Kidney epithelial cell (primary cell): Measurements from ENCODE around the gene UNK. TPM values are rescaled to one million over a fixed set of nuclear protein-coding genes. Genes with fewer than 3 reads are reported as not detected.

Experiments used
- DNase-seq: peaks from one replicate; pipeline ENCODE4 v3.0.0-alpha.2; 2010; ENCODE audit warnings: low read depth
- H3K27me3 ChIP-seq: 2 replicates; pipeline ENCODE4 v1.6.0; 2011; ENCODE audit warnings: low read length; ENCODE audit not compliant: control insufficient read depth, insufficient read depth
- H3K36me3 ChIP-seq: 2 replicates; pipeline ENCODE4 v1.5.1; 2011; ENCODE audit warnings: low read length; ENCODE audit not compliant: control insufficient read depth, insufficient read depth
- H3K4me3 ChIP-seq: 2 replicates; pipeline ENCODE4 v1.5.1; 2011; ENCODE audit warnings: low read depth, mild to moderate bottlenecking, control low read depth, low read length
- total RNA-seq: library from RNA; depleted of rRNA; stranded (reverse); fragments of >200 nt; gene quantifications from 2 replicates; pipeline ENCODE4 v1.2.3, GENCODE V29; 2015
- TF ChIP-seq, protein P1 (sequence below): IDR thresholded peaks from 2 replicates; pipeline ENCODE4 v1.5.1; 2011; ENCODE audit warnings: mild to moderate bottlenecking, moderate library complexity, low read length, control low read depth, inconsistent platforms; ENCODE audit not compliant: insufficient read depth, poor library complexity, severe bottlenecking

Gene UNK
- total RNA-seq, 1 donor from 2014 or later: 18.6 TPM

DNA sequence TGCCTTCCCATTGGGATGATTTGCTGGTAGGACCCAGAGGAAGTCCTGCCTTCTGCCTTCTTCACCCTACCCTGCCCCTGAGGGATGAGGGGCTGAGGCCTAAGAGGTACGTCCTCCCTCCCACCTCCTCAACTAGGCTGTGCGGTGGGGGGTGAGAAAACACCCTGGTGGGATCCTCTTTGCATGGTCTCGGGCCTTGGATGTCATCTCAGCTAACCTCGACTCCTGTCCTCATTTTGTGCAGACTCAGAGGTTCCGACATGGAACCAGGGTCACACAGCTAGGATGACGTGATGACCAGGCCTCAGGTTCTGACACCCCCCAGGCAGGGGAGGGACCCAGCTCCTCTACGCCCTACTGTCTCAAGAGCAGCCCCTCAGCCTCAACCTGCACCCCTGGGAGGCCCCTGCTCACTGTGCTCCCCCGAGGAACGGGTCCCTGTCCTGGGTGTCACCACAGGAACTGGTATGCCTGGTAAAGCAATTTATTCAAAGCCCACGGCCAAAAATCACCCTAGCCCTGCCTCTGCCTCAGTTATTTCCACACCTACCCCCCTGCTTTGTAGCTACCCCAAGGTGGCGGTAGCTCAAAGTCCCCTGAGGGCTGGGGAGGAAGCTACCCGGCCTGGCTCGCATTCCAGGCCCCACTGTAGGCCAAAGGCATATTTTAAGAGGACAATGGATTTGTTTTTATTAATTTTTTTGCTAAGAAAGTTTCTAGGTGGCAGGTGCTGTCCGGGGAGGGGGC is 42.1 kb downstream of the UNK start:
- no peaks in the 10 kb centered on the region for H3K36me3 ChIP-seq
- no peak for DNase-seq
- no peak overlapping the region for H3K4me3 ChIP-seq
- H3K27me3 ChIP-seq: no peaks in the 10 kb centered on the region
- TF ChIP-seq, protein P1, sequence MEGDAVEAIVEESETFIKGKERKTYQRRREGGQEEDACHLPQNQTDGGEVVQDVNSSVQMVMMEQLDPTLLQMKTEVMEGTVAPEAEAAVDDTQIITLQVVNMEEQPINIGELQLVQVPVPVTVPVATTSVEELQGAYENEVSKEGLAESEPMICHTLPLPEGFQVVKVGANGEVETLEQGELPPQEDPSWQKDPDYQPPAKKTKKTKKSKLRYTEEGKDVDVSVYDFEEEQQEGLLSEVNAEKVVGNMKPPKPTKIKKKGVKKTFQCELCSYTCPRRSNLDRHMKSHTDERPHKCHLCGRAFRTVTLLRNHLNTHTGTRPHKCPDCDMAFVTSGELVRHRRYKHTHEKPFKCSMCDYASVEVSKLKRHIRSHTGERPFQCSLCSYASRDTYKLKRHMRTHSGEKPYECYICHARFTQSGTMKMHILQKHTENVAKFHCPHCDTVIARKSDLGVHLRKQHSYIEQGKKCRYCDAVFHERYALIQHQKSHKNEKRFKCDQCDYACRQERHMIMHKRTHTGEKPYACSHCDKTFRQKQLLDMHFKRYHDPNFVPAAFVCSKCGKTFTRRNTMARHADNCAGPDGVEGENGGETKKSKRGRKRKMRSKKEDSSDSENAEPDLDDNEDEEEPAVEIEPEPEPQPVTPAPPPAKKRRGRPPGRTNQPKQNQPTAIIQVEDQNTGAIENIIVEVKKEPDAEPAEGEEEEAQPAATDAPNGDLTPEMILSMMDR: no peak

DNA sequence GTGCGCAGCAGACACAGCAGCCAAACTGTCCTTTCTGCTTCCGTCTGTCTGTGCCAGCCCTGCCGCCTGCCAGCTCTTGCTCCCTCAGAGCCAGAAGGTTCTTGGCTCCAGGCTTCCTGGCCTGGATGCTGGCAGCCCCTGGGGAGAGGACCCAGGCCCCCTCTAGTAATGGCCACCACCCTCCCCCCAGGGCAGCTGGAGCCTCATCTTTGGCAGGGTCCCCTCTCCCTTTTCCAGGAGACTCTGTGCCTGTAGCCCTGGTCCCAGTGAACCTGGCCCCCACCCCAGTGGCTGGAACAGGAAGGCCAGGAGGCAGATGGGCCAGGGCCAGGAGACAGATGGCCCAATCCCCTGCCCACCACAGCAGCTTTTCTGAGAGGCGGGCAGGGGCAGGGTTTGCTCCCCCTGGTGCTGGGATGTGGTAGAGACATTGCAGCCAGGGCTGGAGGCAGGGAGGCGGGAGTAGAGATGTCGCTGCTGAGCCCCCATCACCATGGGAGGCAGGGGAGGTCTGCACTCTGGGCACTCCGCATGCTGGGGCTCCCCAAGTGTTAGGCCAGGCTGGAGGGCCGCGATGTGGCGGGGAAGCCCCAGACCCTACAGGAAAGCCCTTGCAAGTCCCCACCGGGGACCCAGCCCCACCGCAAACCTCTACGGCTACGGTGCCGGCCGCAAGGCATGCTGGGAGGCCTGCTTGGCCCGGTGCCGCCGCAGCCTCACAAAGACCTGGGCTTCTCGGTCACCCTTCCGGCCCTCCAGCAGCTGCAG is 42.9 kb downstream of the UNK start:
- DNase-seq: no peak
- no peaks in the 10 kb centered on the region for H3K27me3 ChIP-seq
- TF ChIP-seq, protein P1: peak; percentile 82
- no peaks in the 10 kb centered on the region for H3K36me3 ChIP-seq
- H3K4me3 ChIP-seq: no peak overlapping the region

DNA sequence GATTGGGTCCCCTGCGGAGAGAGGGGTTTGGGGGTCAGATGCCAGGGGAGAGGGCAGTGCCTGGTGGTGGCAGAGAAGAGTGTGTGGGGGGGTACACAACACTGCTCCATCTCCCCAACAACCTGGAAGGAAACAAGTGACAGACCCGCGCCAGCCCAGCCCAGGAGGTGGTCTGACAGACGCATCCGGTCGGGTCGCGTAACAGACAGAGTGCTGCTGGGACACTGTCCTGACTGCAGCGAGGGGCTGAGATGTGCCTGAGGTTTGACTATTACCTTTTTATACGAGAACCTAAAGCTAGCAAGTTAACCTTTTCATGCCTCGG is 43.4 kb downstream of the UNK start:
- H3K27me3 ChIP-seq: no peaks in the 10 kb centered on the region
- H3K4me3 ChIP-seq: no peak overlapping the region
- TF ChIP-seq, protein P1: no peak
- no peak for DNase-seq
- H3K36me3 ChIP-seq: no peaks in the 10 kb centered on the region

DNA sequence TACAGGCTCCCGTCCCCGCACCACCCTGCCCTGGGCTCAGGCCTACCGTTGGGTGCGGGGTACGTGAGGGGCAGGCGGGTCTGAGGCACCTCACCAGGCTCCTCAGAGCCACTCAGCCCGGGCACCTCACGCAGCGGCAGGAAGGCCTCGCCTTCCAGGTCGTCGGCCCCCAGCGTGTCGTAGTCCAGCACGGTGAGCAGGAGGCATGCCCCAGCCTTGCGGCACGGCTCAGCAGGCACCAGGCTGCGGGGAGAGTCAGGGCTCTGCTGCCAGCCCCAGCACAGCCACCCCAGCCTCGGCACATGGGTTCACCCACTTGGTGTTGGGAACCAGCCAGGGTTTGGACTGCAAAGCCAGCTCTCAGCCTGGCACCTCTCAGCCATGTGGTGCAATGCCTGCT is 44.1 kb downstream of the UNK start:
- H3K27me3 ChIP-seq: no peaks in the 10 kb centered on the region
- H3K36me3 ChIP-seq: no peaks in the 10 kb centered on the region
- DNase-seq: no peak
- TF ChIP-seq, protein P1: no peak
- no peak overlapping the region for H3K4me3 ChIP-seq

DNA sequence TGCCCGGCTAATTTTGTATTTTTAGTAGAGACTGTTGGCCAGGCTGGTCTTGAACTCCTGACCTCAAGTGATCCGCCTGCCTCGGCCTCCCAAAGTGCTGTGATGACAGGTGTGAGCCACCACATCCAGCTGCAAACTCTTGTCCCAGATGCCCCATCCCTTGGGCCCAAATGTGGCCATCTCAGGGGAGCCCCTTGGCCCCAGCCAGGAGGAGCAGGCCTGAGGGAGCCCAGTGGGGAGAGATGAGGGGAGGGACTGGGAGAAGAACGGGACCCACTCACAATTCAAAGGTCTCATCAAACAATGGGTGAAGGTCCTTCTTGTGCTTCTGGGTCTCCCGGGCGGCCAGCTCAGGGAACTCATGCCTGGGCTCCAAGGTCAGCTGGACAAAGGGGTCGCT is 45.1 kb downstream of the UNK start:
- Histone ChIP-seq H3K36me3 (no peaks in the 10 kb centered on the region), H3K4me3 (no peak overlapping the region), H3K27me3 (no peaks in the 10 kb centered on the region)
- no peak for DNase-seq
- TF ChIP-seq, protein P1: no peak
